Right lobe of liver (tissue), 4 donors: Measurements from ENCODE around the gene BHLHE23.

Source experiments
- POLR2A ChIP-seq: fragments of 450-650 bp; IDR thresholded peaks from one replicate; pipeline ENCODE4 v1.6.1; 2017; ENCODE audit warnings: antibody characterized with exemption, mild to moderate bottlenecking
- TF ChIP-seq, protein P1 (sequence below), 4 donors: fragments of 200-600 bp in 3 of 4; fragments of 450-650 bp in 1 of 4; IDR thresholded peaks; one replicate each; pipeline versions ENCODE4 v1.5.1 to v1.8.0; 2016 to 2022; ENCODE audit warnings: antibody characterized with exemption in 4 of 4, mild to moderate bottlenecking in 2 of 4
- donor health status: DM: no; HTN: no; CAD: no.
- donor health status: DM: no; HTN: no; CAD: no.
- donor health status: DM: no; HTN: yes; CAD: no.

DNA sequence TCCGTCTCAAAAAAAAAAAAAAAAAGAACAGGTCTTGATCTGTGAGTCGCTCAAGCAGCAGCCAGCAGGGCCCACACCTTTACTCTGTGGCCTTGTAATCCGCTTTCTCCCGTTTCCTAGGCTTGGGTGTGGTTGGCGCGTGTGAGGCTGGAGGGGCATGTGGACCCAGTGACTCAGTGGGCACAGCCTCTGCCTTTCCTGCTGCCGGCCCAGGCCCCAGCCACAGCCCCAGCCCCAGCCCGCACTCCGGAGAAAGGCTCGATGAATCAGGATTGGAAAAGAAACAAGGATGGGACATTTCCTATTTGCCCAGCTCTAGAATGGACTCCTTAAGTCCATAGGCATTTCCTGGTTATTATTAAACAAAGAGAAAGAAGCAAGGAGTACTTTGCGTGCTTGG, 4.3 kb downstream of the BHLHE23 start:
- TF ChIP-seq POLR2A = no peak
- TF ChIP-seq, protein P1, sequence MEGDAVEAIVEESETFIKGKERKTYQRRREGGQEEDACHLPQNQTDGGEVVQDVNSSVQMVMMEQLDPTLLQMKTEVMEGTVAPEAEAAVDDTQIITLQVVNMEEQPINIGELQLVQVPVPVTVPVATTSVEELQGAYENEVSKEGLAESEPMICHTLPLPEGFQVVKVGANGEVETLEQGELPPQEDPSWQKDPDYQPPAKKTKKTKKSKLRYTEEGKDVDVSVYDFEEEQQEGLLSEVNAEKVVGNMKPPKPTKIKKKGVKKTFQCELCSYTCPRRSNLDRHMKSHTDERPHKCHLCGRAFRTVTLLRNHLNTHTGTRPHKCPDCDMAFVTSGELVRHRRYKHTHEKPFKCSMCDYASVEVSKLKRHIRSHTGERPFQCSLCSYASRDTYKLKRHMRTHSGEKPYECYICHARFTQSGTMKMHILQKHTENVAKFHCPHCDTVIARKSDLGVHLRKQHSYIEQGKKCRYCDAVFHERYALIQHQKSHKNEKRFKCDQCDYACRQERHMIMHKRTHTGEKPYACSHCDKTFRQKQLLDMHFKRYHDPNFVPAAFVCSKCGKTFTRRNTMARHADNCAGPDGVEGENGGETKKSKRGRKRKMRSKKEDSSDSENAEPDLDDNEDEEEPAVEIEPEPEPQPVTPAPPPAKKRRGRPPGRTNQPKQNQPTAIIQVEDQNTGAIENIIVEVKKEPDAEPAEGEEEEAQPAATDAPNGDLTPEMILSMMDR (IDR thresholded peaks at IDR 0.05) = no peak
